Stimulated activated naive CD4-positive, alpha-beta T cell treated with Interleukin-2 at 50 U/mL for 16 hours (primary cell): ENCODE measurements around the gene ZMYND8.
"Not testable (repeated sequence)": the region's sequence is repeated elsewhere in the genome, so short reads cannot be mapped to it uniquely, and the experiment has no call there.

Experiments
- DNase-seq: peaks from one replicate; lab custom pipeline; 2025; lab: John Stamatoyannopoulos, UW

Gene ZMYND8

DNA sequence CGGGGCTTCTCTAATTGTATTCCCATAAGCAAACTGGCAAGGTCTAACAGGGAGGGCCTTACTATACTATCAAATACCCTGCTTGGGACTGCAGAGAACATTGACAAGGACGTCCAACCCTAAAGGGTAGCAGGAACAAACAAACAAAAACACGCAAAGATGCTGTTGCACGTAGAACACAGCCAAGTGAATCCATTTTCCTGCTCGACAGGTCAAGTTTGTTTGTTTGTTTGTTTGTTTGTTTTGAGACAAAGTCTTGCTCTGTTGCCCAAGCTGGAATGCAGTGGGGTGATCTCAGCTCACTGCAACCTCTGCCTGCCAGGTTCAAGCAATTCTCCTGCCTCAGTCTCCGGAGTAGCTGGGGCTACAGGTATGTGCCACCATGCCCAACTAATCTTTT lies 91.3 kb downstream of the ZMYND8 start:
- no peak for DNase-seq

DNA sequence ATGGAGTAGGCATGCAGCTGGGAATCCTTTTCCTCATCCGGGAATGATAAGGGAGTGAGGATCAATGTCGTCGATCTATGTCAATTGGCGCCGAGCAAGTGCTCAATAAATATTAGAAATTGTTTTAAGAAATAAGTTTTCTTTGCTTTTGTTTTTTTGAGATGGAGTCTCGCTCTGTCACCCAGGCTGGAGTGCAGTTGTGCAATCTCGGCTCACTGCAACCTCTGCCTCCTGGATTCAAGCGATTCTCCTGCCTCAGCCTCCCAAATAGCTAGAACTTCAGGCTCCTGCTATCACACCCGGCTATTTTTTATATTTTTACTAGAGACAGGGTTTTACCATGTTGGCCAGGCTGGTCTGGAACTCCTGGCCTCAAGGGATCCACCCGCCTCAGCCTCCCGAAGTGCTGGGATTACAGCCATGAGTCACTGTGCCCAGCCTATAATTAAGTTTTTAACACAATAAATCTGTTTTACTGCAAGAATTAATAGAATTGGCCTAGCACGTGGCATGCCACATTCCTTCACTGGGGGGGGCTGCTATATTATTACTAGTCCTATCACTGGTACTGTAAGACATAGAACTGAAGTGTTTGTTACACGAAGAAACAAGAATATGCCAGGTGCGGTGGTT lies 92.2 kb downstream of the ZMYND8 start:
- DNase-seq, result not testable (repeated sequence)

DNA sequence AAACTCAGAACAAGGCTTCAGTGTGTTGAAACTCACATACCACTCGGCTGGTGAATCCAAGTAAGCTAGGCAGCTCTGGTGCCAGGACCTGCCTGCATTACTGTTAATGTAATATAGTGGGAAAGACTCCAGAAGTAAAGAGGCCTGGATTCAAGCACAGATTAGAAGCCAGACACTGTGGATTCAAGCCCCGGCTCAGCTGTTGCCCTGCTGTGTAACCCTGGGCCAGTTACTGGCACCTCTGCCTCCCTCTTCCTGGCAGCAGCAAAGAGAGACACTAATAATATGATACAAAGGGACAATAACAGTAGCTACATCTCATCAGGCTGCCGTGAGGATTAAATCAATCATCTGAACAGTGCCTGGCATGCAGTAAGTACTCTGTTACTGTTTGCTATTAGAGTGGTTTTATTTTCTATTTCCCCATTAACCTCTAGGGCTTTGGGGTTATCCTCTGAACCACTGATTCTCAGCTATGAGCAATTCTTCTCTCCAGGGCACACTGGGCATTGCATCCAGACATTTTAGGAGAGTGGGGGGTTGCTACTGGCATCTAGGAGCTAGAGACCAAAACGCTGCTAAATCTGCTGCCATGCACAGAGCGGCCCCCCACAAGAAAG lies 92.9 kb downstream of the ZMYND8 start:
- DNase-seq, result no peak

DNA sequence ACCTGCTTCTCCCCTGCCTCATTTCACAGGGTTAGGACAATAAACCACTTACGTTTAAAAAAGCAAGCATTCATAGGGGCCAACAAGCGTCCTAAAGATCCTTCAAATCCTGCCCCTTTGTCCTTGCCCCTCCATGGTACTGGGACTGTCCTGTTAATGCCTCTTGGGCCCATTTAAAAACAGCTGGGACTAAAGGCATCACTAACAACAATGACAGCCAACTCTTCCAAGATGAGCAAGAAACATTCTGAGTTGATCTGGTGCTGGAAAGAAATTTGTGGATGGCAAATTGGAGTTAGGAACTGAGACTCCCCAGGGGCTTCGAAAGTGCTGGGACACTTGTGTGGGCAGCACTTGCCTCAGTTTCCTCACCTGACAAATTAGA lies 93.4 kb downstream of the ZMYND8 start:
- DNase-seq, result no peak

DNA sequence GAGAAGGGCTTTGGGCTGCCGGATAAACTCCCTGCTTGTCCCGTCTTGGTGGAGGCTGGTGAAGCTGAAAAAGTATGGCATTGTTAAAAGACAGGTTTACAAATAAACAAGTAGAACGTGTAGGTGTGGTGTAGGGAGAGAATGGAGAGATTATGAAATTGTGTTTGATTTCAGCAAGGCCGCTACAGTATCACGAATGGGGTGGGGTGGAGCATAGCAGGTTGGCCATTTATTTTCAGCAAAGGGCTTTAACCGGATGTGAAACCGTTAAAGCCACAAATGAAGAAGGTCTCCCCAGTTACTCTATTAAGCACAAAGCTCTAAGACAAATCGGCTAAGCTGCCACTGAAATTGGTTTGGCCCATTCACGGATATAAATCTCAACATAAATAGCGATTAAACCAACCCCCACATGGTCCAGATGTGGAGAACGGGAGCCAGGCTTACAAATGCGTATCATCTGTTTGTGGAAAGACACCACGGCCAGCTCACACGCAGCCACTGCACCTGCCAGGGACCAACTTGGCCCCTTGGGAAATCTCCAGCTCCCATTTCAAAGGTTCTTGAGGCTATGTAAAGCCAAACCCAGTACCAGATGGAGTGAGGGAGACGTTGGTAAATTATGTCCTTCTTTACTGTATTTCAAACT lies 94.0 kb downstream of the ZMYND8 start:
- no peak for DNase-seq

DNA sequence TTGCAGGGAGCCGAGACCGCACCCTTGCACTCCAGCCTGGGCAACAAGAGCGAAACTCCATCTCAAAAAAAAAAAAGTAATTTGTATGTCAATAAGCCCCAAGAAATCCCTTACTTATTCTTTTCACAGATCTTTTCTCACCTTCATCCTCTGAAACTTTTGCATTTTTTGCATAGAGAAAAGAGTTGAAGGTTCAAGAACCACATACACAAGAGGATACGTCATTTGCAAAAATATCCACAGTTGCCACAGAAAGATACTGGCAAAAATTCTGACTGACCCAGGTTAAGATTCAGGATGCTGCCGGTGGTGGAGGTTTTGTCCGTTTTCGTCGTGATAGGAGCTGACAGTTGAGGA lies 94.5 kb downstream of the ZMYND8 start:
- no peak for DNase-seq

DNA sequence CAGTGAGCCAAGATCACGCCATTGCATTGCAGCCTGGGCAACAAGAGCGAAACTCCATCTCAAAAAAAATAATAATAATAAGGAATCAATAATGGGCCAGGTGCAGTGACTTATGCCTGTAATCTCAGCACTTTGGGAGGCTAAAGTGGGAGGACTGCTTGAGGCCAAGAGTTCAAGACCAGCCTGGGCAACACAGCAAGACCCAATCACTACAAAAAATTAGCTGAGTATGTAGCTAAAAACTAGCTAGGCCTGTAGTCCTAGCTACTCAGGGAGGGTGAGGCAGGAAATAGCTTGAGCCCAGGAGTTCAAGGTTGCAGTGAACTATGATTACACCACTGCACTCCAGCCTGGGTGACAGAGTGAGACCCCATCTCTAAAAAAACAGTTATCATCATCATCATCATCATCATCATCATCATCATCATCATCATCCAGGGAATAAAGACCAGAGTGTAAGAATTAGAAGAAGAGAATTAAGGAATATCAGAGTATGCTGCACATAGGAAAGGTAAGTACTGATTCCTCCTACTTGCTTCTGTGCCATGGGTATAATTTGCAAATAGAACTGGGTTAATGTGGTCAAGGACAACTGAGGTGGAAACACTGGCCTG lies 95.2 kb downstream of the ZMYND8 start:
- DNase-seq, result not testable (repeated sequence)

DNA sequence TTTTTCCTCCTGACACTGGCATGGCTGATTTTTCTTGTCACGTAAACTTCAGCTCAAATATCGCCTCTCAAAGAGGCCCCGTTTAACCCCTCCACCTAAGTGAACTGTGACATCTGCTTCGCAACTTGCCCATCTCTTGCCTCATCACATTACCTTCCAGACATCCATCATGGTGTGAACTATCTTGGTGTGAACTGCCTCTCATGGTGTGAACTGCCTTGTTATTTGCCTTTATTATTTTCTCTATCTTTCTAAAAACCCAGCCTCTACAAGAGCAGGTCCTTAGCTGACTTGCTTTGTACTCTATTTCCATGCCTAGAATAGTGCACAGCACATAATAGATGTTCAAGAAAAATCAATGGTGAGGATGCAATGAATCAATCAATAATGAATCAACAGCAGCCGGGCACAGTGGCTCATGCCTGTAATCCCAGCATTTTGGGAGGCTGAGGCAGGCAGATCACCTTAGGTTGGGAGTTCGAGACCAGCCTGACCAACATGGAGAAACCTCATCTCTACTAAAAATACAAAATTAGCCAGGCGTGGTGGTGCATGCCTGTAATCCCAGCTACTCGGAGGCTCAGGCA lies 95.9 kb downstream of the ZMYND8 start:
- DNase-seq, result not testable (repeated sequence)

DNA sequence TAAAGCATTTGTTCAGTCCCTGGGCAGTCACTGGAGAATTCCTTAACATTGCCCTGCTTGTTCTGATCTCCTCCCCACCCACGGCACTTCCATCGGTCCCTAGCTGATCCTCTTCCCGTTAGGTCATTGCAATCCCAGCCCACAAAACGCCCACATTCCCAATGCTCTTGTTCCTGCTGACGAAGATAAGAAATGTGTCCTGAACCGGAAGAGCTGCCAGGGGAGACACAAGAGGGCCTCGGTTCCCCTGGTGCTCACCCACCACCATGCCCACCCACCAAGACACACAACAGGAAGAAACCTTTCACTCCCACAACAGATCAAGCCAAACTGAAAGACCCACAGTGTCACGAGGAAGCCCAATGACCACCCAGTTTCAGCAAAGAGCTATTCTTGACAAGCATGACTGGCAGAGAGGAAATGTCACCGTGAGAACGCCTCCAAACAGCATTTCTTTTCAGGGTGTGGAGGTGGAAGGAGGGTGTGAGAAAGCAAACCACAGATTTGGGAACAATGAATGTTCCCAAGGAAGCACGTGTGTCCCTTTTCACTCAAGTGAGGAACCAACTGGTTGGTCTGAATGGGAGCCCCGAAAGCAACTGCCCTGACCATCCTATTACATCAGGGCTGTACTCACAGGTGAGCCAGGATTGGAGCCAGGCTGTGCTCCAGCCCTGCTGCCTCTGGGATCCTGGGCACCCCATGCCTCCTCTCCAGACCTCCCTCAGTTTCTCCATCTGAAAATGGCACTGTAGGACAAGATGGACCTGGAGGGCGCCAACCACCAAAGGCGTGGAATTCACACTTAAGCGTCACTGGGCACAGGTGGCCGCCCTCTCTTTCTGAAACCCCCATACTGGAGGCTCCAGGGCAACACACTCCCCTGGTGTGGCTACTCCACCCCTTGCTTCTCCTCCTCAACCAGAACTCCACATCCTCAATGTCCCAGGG lies 97.5 kb downstream of the ZMYND8 start:
- no peak for DNase-seq

DNA sequence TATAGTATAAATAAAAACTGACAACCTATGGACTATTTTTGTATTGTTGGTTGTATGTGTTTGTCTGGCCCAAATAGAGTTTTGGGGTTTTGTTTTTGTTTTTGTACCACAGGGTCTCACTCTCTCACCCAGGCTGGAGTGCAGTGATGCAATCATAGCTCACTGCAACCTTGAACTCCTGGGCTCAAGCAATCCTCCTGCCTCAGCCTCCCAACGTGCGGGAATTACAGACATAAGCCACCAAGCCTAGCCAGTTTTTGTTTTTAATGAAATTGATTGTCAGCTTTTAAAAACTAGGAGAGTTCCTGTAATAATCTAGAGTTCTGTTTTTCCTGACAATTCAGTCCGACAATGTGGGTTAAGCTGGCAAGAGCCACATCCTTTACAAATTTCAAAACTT lies 98.7 kb downstream of the ZMYND8 start:
- DNase-seq, result no peak

DNA sequence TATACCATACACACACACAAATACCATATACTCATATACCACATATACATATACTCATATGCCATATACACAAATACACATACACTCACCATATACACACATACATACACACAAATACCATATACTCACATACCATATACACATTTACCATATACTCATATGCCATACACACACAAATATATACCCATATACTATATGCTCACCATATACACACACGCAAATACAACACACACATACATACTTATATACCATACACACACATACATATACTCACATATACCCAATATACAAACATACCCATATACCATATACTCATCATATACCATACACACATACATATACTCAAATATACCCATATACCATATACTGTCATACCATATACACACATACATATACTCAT lies 99.2 kb downstream of the ZMYND8 start:
- no peak for DNase-seq

DNA sequence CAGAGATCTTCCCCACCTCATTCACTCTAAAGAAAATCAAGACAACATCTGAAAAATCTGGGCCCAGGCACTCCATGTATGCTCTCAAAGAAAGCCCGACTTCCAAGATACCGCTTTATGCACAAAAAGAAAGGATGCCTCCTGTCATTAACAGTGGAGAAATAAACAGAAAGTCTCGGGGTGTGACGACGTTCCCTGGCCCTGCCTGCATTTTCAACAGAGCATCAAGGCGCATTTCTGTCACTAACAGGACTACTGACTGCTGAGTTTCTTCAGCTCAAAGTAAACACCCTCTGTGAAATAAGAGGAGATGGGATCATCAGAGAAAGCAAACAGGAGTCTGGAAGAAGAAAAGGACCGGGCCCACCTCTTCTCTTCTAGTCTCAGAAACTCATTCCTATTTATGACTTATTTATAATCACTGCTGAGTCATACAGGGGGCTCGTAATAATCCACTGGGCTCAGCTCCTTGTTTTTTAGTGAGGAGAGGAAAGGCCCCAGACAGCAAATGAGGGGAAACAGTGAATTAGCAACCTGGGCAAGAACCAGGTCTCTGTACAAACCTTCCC lies 99.7 kb downstream of the ZMYND8 start:
- no peak for DNase-seq

DNA sequence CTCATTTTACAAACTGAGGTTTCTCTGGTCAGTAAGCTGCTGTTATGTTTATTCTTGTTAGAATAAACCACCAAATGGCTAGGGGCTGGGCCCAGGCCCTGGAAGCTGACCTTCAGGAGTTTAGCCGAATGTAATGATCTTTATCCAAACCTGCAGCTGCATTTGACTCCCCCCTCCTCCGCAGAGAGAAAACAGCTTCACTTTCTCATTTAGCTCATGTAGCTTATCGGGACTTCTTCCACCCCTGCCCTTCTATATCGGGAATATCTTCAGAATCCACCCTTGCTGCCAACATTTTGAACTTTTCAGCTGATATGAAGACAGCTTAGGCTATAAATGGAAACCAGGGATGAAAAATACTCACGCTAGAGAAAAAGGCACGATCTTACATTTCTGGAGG lies 102.6 kb downstream of the ZMYND8 start:
- DNase-seq, result no peak

DNA sequence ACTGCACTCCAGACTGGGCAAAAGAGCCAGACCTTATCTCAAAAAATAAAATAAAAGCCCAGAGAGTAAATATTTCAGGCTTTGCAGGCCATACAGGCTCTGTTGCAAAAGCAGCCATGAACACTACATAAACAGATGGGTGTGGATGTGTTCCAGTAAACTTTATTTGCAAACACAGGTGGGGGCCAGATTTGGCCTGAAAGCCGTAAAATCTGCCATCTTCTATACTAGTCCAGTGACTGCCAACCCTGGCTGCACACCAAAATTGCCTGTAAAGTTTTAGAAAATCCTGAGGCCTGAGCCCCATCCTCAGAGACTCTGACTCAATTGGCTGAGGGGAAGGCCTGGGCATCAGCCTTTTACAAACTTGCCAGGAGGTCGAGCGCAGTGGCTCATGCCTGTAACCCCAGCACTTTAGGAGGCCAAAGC lies 103.6 kb downstream of the ZMYND8 start:
- no peak for DNase-seq

DNA sequence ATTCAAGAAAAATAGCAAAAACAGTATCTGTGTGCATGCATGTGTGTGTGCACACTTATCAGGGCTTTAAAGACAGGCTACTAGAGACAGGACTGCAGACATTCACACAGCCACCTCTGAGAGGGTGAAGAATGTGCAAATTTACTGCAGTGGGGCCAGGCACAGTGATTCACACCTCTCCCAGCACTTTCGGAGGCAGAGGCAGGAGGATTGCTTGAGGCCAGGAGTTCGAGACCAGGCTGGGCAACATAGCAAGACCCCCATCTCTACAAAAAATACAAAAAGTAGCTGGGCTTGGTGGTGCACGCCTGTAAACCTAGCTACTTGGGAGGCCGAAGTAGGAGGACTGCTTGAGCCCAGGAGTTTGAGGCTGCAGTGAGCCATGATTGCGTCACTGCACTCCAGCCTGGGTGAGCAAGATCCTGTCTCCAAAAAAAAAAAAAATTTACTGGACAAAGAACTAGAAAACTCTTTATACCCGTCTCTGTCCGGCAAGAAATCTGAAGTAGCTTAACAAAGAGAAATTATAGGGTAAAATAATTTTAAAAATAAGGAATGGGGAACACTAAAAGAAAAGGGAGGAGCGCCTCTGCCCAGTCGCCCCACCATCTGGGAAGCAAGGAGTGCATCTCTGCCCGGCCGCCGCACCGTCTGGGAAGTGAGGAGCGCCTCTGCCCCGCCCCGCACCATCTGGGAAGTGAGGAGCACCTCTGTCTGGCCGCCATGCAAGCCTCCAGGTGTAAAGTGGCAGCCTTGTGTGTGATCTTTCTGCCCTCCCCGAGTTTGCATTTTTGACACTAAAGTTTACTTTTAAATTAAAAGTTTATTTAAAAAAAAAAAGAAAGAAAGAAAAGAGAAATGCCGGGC lies 105.1 kb downstream of the ZMYND8 start:
- DNase-seq, result no peak

DNA sequence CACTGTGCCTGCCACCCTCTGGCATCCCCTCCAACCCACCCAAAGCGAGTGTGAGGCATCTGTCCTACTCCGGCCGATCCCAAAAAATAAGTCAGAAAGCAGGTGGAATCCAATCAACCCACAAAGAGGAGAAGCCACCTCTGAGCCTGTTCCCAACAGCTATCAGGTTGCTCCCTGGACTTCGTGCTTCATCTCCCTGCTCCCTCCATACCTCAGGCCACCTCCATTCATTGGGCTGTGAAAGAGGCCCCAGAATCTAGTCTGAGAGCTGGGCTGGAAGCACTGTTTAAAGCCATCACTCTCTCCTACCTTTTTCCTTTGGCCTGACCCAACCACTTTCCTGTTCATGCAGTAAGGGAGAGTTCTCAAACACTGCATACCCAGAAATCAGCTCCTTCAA lies 106.1 kb downstream of the ZMYND8 start:
- no peak for DNase-seq

DNA sequence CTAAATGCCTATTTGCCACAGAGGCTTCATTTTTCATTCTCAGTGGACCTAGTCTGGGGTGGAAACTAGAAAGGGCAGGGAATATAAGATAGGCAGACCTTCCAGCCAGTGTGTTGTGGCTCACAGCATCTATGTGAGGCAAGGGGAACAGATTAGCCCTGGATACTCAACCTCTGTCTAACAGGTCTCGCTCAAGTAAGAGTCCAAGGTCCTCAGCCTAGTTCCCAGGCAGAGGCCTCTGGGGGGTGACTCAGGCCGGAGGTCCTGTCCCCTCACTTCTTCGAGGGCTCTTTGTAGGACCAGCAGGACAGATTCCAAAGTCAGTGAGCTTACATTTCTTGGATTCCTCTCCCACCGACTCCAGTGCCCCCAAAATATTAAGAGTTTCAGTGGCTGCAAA lies 106.6 kb downstream of the ZMYND8 start:
- DNase-seq, result no peak

DNA sequence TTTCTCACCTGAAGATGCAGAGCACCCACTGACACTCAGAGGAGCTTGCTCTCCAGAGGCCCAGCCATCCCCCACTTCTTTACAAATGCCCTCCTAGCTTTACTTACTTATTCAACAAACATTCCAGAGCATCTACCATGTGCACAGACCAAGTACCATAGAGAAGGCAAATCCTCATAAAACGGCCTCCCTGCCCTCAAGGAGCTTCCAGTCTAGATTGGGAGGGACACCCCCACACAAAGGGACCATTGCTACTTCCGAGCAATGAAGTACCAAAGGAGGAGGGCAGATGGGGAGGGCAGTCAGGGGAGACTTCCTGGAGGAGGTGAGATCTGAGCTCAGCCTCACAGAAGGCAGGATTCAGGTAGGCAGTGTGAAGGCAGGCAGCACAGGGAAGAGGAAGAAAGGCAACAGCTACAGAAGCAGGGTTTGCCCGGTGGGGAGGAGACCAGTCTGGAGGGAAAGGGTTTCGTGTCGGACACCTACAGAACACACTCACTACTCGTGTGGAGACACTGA lies 108.0 kb downstream of the ZMYND8 start:
- no peak for DNase-seq

DNA sequence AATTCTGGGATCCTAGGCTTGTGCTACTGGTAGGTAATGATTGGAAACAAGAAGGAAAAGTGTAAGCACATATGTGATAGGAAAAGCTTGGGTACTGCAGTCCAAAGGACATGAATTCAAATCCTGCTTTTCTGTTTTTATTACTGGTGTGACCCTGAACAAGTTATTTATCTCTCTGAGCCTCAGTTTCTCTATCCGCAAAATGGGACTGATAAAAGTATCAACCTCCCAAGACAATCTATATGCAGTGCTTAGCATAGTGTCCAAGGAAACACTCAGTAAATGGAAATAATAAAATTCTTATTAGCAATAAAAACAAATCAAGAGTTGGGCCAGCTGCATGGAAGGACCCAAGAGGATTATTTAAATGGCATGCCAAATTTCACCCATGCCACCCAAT lies 108.5 kb downstream of the ZMYND8 start:
- DNase-seq, result no peak

DNA sequence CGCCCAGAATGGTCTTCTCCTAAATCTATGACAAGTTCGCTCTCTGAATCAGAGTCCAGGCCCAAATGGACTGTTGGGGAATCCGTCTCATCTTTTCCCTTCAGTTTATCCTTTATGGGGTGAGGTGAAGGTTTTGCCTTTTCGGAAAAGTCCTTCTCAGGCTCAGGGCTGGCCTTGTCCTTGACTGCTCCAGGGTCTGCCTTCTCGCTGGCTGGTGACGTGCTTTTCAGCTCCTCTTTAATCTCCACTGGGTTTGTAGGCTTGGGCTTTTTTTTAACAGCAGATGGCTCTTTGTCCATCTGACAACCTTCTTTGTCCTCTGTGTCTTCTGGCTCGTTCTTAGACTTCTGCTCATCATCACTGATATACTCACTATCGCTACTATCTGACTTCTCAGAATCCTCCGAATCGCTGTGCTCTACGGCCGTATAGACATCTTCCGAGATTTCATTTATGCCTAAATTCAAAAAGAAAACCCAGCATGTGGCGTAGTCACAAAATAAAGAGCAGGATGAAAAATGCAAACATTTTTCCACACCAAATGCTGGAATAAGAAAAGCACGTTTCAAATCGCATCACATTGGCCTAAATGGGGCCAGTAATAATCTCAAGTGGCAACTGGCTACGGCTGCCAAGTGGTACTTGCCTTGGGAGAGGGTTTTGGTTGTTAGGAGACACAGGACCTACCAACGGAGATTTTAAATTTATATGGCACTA lies 110.3 kb downstream of the ZMYND8 start:
- no peak for DNase-seq
